GM10266 (cell line): ENCODE measurements around the gene MRPL33.

Experiments
- DNase-seq: peaks from one replicate; pipeline ENCODE4 v3.0.0; 2012; ENCODE audit errors: extremely low spot score
- CTCF ChIP-seq: IDR thresholded peaks from 2 replicates; pipeline ENCODE4 v1.5.1; 2012; ENCODE audit warnings: mild to moderate bottlenecking, low read depth; ENCODE audit not compliant: control insufficient read depth, insufficient read depth; ENCODE audit errors: missing control alignments

The MRPL33 gene

GRCh38 chr2:27811768-27812167 lies 40.2 kb downstream of the MRPL33 start:
- no peak for DNase-seq
- TF ChIP-seq CTCF: no peak

DNA sequence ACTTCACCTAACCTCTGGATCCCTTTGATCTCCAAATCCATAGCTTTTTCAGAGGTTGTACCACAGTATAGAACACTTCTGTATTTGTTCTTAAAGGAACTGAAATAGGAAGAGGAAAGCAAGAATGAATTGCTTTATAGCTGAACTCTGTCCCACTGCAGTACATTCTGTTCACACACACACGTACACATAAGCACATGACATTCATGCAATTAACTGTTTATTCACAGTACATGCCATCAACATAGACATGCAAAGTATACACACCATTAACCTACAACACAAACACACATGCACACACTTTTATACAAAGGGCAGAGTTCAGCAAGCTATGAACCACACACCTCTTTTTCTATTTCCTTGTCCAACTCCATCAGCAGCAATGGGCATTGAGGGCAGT lies 43.2 kb downstream of the MRPL33 start:
- DNase-seq: no peak
- no peak for TF ChIP-seq CTCF

DNA sequence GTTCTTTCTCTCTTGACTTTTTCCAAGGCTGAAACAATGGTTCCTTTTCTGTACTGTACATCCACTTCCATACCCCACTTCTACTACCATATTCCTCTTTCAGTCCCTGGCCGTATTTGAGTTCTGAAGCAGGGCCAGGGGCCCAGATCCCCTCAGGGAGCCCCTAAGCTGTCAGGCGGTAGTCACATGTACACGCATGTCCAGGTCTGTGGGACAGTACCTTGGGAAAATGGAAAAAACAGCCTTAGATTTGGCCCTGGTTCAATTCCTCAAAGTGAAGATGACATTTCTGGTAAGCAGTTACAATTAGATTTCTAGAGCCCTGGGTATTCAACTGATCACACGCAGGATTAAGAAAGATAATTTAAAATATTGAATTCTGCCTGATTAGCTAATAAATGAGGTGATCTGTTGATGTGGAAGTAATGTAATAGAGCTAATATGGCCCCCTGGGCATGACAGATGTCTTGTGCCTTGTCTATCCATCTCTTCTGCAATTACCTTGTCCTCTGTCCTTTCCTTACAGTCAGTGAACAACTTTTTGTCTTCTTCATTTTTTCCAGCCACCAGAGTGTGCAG lies 44.4 kb downstream of the MRPL33 start:
- no peak for DNase-seq
- no peak for TF ChIP-seq CTCF

- no peak for DNase-seq
- TF ChIP-seq CTCF: no peak
These were observed 50.5 kb downstream of the MRPL33 start for GRCh38 chr2:27822049-27822448.

GRCh38 chr2:27823135-27823534 lies 51.6 kb downstream of the MRPL33 start:
- TF ChIP-seq CTCF: no peak
- no peak for DNase-seq

- TF ChIP-seq CTCF: no peak
- DNase-seq: no peak
These were observed 52.0 kb downstream of the MRPL33 start for GRCh38 chr2:27823569-27823968.

GRCh38 chr2:27824401-27824800 lies 52.9 kb downstream of the MRPL33 start:
- no peak for TF ChIP-seq CTCF
- no peak for DNase-seq

DNA sequence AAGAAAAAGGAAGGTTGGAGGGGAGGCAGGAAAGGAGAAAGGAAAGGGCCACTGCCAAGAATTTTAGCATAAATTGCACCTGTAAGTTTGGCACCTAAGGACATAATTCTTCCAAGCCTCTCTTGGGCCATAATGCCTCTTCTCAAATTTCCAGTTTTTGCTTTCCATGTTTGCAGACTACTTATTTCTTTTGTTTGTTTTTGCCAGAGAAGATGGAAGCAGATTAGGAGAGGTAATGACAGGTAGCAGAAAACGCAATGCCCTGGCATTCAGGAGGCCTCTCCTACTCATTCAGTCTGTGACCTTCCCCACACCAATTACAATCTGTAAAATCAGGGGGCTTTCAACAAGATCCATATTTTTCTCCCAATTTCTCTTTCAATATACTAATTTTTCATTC lies 56.8 kb downstream of the MRPL33 start:
- no peak for TF ChIP-seq CTCF
- no peak for DNase-seq
